ENCODE results near the gene VSIG2.
A peak's percentile ranks its signal among the peaks of the same experiment; 100 is the strongest.

Gene VSIG2

GRCh38 chr11:124754309-124754708, 2.3 kb upstream of the VSIG2 start:
- intact Hi-C loops (cut with DNase I) = no loop called here
- no peak for DNase-seq

- intact Hi-C loops (cut with DNase I) = no loop called here
Observed at GRCh38 chr11:124753624-124754023, 1.6 kb upstream of the VSIG2 start.

GRCh38 chr11:124753205-124753604, 1.1 kb upstream of the VSIG2 start:
- DNase-seq = peak in 1 of 42 donors; percentile 9
- intact Hi-C loops (cut with DNase I) = no loop called here

More at GRCh38 chr11:124753624-124754023, 1.6 kb upstream of the VSIG2 start:
- DNase-seq = no peak

GRCh38 chr11:124752471-124753102, 532 bp upstream of the VSIG2 start:
- peak in 1 of 42 donors; percentile 13 for DNase-seq
- intact Hi-C loops (cut with DNase I) = no loop called here

GRCh38 chr11:124751391-124751740, 689 bp downstream of the VSIG2 start:
- no peak for DNase-seq
- intact Hi-C loops (cut with DNase I) = no loop called here

GRCh38 chr11:124749912-124750311, 2.1 kb downstream of the VSIG2 start:
- DNase-seq = peak in 1 of 42 donors; percentile 16
- intact Hi-C loops (cut with DNase I) = loop anchor here (5.0 kb wide), 1 partner anchor 78 kb away; the partner anchor contains the start of genes SIAE and SPA17

- peak in 4 of 42 donors; percentile 15 to 30 (median 20) for DNase-seq
- intact Hi-C loops (cut with DNase I) = loop anchor here (5.0 kb wide), 1 partner anchor 76 kb away; the partner anchor contains the start of genes SIAE and SPA17
Observed at GRCh38 chr11:124748481-124749343, 3.3 kb downstream of the VSIG2 start.

- DNase-seq = peak in 5 of 42 donors; percentile 21 to 44 (median 39)
- intact Hi-C loops (cut with DNase I) = loop anchor here (5.0 kb wide), 1 partner anchor 76 kb away; the partner anchor contains the start of genes SIAE and SPA17
Observed at GRCh38 chr11:124748100-124748418, 4.0 kb downstream of the VSIG2 start.

GRCh38 chr11:124747406-124748099, 4.5 kb downstream of the VSIG2 start:
- intact Hi-C loops (cut with DNase I) = loop anchor here (5.0 kb wide), 1 partner anchor 75 kb away; the partner anchor contains the start of genes SIAE and SPA17
- peak in 3 of 42 donors; percentile 27 to 48 (median 36) for DNase-seq

- DNase-seq = peak in 37 of 42 donors; percentile 46 to 87 (median 73)
- intact Hi-C loops (cut with DNase I) = loop anchor here (5.0 kb wide), 1 partner anchor 74 kb away; the partner anchor contains the start of genes SIAE and SPA17
Observed at GRCh38 chr11:124746621-124747243, 5.3 kb downstream of the VSIG2 start.

GRCh38 chr11:124745835-124746620, 6.0 kb downstream of the VSIG2 start:
- intact Hi-C loops (cut with DNase I) = loop anchor here (5.0 kb wide), 1 partner anchor 74 kb away; the partner anchor contains the start of genes SIAE and SPA17
- peak in 27 of 42 donors; percentile 20 to 81 (median 57) for DNase-seq

- intact Hi-C loops (cut with DNase I) = loop anchor here (5.0 kb wide), 1 partner anchor 73 kb away; the partner anchor contains the start of genes SIAE and SPA17
- peak in 1 of 42 donors; percentile 37 for DNase-seq
Observed at GRCh38 chr11:124745270-124745834, 6.7 kb downstream of the VSIG2 start.

GRCh38 chr11:124743050-124743449, 9.0 kb downstream of the VSIG2 start:
- intact Hi-C loops (cut with DNase I) = no loop called here
- DNase-seq = peak in 14 of 42 donors; percentile 31 to 84 (median 58)

- intact Hi-C loops (cut with DNase I) = no loop called here
- no peak for DNase-seq
Observed at GRCh38 chr11:124742555-124742954, 9.5 kb downstream of the VSIG2 start.

GRCh38 chr11:124740277-124740882, 11.7 kb downstream of the VSIG2 start:
- peak in 15 of 42 donors; percentile 29 to 74 (median 53) for DNase-seq
- intact Hi-C loops (cut with DNase I) = no loop called here

GRCh38 chr11:124739479-124740276, 12.4 kb downstream of the VSIG2 start, which contains the start of gene NRGN:
Gene NRGN, plus strand, starts transcription at chr11:124739942. Its CDS starts 143 bp downstream, at chr11:124740085.
- peak; percentile 69 to 96 (median 89) for DNase-seq
- intact Hi-C loops (cut with DNase I) = no loop called here
